Activated T-helper 1 cell treated with Interleukin-2 at 50 U/mL for 16 hours (primary cell): Measurements from ENCODE around the gene PSME1.
A peak's percentile ranks its signal among the peaks of the same experiment; 100 is the strongest.

ENCODE experiments used
- DNase-seq: peaks from one replicate; pipeline ENCODE4 v3.0.0-alpha.2; 2020; ENCODE audit warnings: low read depth

PSME1 gene

DNA sequence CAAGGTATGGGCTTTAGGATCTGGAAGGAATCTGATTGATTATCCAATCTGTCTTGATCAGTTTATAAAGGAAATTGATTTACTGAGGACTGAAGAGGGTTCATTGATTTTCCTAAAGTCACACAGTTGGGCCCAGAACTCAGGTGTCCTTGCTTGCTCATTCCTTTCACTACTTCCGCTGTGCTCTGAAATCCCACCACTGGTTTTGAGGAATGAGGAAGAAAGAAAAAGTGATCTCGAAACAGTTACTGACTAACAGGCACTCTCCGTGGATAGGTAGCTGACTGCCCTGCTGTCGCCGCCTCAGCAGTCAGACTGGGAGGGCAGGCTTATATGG lies 5.6 kb upstream of the PSME1 start, which contains the start of gene FITM1:
FITM1 (plus strand) TSS at position 280 of the 337 bp plus-strand sequence. CDS start 905 bp downstream, outside the sequence.
- DNase-seq = no peak

DNA sequence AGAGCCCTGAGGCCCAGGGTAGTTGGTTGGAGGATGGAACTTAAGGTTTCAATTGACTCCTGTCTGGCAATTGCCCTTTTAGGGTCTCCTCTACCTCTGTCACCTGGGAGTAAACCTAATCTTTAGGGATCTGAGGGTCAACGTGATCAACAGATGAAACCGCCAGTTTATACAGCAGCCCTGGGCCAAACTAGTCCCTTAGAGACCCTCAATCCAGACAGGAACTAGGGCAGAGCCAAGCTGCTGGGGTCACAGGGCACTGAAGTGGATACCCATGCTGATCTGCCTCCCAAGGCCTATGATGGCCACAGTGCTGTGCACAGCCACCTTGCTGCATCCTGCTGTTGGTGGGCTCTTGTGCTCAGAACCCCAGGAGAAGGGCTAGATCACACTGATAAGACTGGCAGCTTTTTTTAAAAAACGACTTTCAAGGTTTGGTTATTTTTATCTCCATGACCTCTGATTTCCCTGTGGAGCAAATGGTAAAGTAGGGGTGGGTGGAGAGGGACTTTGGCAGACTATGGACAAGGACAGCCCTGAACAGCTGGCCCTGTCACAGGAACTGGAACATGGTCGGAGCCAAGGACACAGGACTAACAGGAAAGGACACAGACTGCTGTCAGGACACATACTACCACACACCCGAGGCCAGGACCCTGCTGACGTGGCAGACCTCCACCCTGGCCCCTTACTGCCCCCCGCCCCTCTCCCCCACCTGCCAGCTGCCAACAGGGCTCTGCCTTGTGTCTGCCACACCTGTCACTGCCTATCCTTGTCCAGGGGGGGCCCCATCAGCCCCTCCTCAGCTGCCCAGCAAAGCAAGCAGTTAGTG lies 5.1 kb upstream of the PSME1 start:
- no peak for DNase-seq

- no peak for DNase-seq
Observed at GRCh38 chr14:24131549-24131966, 4.4 kb upstream of the PSME1 start.

GRCh38 chr14:24132061-24132685 lies 3.8 kb upstream of the PSME1 start:
- no peak for DNase-seq

DNA sequence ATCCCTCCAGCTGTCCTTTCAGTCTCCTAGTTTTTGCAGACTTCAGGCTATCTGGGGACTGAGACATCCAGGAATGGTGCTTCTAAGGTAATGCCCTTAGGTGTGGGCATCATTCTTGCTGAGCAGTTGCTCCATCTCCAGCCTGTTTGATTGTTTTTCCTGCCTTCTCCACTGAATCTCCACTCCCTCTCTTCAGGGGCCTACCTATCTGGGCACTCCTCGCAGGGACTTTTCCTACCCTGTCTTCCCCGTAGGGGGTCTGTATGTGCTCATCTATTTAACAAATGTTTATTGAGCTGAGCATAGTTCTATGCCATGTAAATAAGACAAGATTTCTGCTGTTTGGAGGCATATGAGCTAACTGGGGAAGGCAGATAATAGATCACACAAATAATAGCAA lies 3.0 kb upstream of the PSME1 start:
- no peak for DNase-seq

GRCh38 chr14:24133735-24134134 lies 2.3 kb upstream of the PSME1 start:
- no peak for DNase-seq

DNA sequence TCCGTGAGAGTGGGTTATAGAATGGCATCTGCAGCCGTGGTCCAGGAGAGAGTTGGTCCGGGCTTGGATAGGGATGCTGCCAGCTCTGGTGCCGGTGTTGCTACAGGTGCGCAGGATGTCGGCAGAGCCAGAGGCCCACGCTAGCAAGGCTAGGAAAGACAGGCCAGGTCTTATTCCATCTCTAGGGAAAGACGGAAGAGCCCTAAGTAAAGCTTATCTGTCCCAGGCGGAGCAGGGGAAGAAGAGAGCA lies 485 bp upstream of the PSME1 start:
- no peak for DNase-seq

GRCh38 chr14:24136684-24137528 lies 912 bp downstream of the PSME1 start:
- no peak for DNase-seq

GRCh38 chr14:24137529-24138395 lies 1.8 kb downstream of the PSME1 start:
- DNase-seq = no peak

GRCh38 chr14:24138396-24139271 lies 2.6 kb downstream of the PSME1 start:
- no peak for DNase-seq

DNA sequence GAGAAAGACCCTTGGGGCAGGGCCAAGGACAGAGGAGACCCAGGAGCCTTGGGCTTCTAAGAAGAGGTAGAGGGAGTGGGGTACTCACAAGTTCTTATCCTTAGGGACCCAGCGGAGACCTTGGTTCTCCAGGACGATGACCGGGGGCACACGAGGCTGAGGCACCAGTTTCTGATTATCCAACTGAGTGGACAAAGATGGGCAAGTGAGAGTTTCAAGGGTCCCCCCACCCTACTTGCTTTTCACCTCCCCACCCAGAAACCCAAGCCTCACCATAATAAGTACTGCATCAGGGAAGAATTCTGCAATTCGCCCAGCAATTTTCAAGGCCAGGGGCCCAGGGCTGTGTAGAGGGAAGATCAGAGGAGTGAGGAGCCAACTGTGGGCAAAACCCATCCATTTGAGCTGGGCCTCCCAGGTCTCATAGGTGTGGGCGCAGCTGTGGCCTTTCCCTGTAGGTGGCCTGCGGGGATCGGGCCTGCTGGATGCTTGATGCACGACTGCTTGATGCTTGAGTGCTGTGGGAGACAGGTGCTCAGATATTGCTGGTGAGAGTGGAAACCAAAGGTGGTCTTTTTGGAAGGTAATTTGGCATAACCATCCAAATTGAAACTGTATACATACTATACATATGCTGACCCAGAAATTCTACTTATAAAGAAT lies 3.4 kb downstream of the PSME1 start:
- no peak for DNase-seq

DNA sequence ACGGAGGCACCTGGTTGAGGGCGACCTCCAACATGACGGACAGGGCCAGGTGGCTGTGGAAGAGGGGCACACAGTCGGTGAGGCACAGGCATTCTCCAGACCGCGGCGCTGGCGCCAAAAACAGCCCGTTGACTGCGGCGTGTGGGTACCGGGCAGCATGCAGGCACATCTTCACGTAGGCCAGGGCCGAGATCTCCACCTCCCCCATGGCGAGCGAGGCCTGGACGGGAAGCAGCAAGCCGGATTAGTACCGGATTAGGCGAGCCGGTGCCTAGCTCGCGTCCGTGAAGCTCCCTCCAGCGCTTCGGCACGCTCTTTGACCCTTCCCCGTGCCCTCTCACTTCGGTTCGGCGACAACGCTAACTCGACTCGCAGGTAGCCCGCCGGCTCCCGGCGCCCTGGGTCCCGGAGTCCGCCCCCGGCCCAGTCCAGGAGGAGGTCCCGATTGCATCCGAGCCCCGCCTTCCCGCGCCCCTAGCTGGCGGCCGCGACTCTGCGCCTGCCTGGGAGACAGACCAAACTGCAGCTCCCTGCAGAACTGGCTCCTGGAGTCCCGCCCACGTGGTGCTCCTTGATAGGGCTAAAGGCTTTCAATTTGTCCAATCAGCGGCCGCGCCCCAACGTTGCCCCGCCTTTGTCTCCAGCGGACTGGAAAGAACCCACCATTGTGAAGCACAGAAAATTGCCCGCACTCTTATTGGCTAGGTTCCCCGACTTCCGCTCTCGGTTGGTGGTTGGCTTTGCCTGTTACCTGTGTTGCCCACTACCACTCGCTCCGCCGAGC lies 5.3 kb downstream of the PSME1 start, which contains the start of gene EMC9:
EMC9 (minus strand) TSS at position 495 of the 784 bp plus-strand sequence; CDS start at position 208, 287 bp downstream.
- peak; percentile 99 for DNase-seq

GRCh38 chr14:24143511-24143910 lies 7.5 kb downstream of the PSME1 start:
- no peak for DNase-seq

DNA sequence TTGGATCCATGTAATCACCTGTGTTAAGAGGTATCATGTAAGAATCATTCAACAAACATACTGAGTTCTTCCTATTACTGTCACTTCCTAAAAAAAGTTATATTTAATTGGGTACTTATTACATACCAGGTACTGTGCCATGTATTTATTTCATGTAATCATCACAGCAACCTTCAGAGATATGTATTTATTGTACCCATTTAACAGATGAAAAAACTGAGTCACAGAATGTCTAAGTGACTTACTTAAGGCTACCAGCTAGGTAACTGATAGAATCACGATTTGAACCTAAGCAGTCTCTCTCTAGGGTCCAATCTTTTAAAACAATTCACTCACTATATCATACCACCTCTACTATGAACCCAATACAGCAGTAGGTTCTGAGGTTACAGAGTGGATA lies 8.5 kb downstream of the PSME1 start:
- no peak for DNase-seq

DNA sequence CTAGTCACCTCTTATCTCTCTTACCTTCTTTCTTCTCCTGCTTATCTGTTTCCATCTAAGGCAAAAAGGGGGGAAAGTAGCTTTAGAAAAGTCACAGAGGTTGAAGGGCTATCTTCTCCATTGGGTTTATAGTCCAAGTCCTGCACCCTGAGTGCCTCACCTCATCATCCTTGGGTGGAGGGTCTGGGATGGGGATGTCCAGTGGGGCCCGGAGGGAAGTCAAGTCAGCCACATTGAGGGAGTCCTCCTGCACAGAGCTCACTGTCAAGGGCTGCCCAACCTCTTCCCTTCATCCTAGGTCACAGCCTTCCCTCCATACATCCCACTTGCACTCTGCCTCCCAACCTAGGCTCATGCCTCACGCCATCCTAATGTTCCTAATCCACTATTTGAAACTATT lies 9.2 kb downstream of the PSME1 start:
- no peak for DNase-seq

GRCh38 chr14:24145690-24146452 lies 9.9 kb downstream of the PSME1 start:
- no peak for DNase-seq

- DNase-seq = peak; percentile 70
Observed at GRCh38 chr14:24146453-24146977, 10.5 kb downstream of the PSME1 start, which contains the start of gene PSME2. TSS of gene PSME2 (minus strand) at chr14:24146610. CDS start at chr14:24146581, 29 bp downstream.
